HG03139 (cell line): ENCODE results near the gene MAGI2.

Experiments used
- ATAC-seq: cut with Tn5 transposase; IDR thresholded peaks from one replicate; pipeline ENCODE4 v1.9.1; 2021; ENCODE audit not compliant: unreplicated experiment

The MAGI2 gene

DNA sequence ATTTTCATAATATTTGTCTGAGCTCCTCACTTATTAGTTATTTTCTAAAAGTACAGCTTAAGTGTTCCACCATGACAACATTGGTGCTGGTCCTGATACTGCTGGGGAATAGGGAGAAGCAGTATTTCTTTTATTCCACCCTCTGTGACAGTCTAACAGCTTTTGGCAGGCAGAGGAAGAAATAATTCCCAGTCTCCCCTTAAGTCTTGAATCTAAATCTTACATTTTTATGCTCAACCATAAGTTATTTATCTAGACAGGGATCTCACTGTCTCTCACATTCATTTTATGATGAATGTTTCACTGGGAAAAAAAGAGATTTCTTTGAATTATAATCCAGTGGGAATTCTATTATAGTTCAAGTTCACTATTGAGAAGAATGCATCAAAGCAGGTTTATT, 71.5 kb downstream of the MAGI2 start:
- ATAC-seq: no peak

DNA sequence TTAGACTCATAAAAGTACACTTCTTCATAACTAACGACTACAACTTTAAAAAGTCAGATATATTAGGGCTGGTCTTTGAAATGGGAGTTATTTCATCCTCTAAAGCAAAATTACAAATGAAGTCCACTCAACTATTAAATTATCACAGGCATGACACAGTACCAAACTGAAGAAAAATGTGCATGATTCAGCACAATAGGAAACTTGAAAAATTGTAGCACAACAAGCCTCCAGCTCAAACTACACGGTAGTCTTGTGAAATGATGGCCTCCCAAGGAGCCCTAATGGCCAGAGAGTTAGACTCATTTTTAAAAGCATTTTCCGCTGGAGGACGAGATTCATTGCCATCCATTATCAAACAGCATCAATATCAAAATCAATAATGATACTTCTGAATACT, 76.4 kb downstream of the MAGI2 start:
- ATAC-seq: no peak

DNA sequence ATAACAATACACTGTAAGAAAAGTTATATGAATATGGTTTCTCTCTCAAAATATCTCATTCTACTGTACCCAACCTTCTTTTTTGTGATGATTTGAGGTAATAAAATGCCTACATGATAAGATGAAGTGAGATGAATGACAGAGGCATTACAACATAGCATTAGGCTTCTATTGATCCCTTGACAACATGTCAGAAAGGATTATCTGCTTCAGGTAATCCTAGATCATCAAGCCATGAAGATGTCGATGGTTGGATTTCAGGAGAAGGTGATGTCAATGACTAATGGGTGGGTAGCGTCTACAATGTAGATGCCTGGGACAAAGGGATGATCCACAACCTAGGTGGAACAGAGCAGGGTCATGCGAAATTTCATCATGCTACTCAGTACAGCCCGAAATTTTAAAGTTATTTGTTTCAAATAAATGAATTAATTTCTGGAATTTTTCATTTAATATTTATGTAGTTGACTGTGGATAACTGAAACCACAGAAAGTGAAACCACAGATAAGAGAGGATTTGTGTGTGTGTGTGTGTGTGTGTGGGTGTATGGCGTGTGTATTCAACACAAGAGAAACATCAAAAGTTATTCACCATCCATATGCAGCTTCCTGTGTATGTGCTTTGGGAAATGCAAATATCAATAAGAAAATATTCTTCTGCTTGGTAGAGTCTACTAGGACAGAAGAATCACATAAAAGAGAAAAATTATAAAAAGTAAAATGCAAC, 77.0 kb downstream of the MAGI2 start:
- no peak for ATAC-seq

DNA sequence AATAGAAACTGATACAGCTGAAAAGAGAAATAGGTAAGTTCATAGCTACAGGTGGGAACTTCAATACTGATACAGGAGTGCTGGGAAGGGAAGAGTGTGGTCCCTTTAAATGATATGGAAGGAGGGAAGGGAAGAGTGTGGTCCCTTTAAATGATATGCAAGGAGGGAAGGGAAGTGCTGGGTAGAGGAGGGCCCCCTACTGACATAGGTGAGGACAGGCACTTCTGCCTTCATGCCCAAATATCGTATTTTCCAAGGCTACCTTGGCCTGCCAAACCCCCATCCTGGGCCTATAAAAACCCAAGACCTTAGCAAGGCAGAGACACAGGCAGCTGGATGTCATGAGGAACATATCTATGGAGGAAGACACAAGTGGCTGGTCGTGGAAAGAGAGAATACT, 92.3 kb downstream of the MAGI2 start:
- ATAC-seq: no peak

DNA sequence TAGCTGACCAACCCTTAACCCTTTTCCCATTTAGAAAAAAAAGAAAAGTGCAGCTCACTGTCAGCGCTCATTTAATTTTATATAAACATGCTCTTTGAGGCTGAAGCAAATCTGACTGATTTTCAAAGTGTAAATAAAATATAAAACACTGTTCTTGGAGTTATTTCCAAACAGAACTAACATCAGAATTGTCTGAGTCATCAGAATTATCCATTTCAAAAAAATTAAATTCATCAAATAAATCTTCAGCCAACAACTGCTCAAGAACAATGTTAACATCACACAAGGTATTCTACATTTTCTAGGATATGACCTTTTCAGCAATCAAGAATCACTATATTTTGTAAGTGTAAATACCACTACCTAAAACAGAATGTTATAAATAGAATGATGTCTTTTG, 93.6 kb downstream of the MAGI2 start:
- ATAC-seq: no peak

DNA sequence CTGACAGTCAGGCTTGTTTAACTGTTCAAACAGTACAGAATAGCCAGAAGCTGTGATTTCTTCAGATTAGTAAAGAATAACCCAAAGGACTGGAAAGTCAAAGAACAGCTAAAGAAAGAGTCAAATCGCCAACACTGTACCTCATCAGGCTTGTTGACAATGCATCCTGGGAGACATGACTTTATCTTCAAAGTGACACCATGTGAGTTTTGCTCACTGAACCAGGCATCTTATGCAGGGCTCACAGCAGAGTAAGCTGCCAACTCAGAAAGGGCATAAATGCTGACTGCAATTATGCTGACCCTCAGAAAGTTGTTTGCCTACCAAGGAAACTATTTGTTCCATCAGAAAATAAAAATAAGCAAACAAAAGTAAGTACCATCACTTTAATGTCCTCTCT, 96.4 kb downstream of the MAGI2 start:
- ATAC-seq: no peak

DNA sequence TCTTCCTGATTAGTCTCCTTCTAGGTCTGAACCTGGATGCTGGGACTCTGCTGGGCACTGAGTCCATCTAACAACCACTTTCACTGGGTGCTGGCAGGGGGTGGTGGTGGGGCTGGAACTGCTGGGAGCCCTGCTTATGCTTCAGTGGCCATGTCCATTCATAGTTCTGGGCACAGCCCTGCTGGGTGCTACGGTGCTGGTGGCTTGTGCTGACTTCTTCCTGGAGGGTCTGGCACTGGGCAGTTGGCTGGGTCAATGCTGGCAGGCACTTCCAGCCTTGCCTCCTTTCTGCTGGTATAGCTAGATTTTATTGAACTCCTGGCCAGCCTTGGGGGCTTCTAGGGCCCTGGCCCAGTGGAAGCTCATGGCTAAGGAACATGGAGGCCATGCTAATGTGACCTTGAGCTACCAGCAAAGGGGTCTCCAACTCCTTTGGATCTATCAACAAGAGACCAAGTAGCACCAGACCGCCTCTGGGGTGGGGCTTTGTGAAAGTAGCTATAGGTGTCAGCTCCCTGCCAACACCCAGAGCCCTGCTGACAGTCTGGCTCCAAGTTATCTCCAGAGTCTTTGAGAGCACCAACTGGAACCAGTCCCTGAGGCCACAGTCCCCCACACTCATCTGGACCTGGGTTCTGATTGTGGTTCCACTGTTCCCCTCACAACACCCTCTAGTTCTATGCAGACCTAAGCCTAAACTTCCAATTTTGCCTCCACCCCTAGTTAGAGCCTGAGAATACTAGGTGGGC, 99.6 kb downstream of the MAGI2 start:
- ATAC-seq: no peak

DNA sequence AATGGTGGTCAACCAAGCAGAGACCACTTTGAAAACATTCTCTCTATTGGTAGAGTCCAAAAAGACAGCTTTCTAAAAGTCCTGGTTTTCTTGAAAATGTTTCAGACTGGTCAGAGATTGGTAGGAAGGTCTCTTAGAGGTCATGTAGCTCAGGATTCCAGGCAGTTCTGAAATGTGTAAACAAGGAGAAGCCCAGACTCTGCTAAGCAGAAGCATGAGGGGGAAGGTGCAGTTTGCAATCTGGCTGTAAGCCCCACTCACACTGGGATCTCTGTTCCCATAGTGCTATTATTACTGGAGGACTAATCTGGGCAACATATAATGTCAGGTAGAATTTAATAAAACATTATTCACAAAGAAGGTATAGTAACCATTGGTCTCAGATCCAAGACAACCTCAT, 101.1 kb downstream of the MAGI2 start:
- no peak for ATAC-seq

DNA sequence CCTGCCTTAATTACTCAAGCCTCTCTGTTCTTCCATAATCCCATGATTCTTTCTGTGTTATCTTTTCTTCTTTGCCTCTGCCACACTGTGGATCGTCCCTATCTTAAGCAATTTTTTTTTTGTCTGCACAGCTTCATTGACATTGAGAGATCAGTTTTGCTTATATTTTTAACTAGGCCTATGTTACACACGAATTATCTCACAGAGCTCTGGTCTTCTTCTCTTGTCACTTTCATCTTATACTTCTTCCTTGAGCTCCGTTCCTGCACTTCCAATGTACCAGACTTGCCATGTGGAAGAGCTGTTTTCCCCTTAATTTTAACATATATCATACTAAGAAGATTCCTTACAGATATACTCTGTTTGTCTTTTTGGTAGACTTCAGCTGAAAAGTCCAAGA, 106.1 kb downstream of the MAGI2 start:
- no peak for ATAC-seq

DNA sequence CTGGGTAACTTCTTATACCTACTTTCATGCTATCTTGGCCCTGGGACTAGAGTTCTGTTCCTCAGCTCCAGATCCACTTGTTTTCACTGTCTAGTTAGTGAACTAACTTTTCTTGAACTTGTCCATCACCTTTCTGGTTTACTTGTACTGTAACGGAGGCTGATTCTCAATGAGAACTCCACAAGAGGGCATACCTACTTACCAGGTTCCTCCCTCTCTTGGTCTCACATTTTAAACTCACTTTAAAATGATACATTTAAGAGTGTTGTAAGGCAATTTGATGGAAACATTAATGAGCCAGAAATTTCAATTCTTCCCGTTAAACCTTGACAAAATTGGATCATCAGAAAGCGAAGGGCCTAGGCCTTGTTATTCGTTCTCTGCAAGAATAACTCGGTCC, 111.6 kb downstream of the MAGI2 start:
- ATAC-seq: no peak

DNA sequence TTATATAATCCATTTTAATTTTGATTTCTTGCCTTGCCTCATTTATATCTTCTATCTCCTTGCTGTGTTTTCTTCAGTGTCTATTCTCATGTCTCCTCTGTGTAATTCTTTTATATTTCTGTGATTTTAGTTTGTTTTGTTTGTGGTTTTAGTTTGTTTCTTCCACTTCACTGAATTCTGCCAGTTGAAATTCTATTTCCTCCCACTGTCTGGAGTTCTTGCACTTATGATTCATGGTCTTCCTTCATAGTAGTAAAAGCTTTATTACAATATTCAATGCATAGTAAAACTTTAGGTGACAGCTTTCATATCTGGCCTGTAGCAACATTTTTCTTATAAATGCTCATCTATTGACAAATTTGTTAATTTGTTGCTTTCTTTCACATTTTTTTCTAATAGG, 113.3 kb downstream of the MAGI2 start:
- no peak for ATAC-seq

DNA sequence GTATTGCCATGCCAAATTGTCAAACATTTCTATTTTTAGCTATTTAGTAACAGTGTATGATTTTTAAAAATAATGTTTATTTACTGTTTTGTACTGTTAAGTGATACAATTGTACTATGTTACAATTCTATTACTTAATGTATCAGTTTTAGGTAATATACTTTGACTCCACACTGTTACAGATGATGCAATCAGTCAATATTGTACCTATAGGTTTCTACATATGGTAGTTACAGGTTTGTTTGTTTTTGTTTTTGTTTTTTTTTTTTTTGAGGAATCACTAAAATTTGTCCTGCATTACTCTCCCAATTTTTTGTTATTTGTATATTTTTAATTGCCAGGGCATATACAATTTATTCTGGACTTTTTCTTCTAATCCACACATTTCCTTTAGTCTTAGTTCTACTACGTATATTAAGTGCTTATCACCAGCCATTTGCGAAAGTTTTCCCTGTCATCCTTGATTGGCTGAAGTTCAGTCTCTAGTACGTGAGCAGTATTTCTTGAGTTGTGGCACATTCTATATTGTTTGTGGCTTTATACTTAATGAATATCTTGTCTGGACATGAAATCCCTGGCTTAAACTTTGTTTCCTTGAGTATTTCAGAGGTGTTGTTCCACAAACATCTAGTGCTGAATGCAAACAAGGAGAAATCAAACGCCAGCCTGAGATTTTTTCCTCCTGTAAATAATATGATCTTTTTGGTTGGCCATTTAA, 114.1 kb downstream of the MAGI2 start:
- no peak for ATAC-seq

DNA sequence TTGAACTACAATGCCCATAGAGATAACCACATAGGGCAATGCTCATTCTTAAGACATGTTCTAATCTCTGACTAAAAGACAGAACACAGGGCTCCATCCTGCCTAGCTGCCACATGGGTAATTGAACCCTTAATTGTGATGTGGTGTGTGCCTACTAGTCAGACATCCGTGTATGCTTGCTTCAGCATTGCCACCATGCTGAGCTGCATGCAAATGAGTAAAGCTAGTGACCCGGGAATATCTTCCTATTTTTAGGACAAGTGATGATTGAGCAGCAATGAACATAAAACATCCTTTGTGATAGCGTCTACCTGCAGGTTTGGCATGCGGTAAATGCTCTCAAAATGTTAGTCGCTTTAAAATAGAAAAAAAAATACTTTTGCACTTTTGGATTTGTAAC, 115.8 kb downstream of the MAGI2 start:
- ATAC-seq: no peak

DNA sequence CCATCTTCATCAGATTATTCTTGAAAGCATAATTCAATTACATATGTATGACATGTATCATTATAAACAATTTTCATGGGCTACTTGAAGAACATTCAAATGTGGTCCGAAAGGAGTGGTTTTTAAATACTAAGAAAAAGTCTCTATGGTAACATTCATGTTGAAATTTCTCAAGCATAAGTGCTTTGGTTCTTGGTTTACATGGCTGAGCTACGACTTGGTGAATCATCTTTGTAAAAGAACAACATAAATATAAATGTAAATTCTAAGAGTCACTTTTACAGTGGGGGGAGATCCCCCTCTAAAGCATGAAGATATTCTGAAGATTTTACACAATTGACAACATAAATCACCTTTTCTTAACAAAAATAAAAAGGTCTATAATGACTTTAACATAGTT, 118.6 kb downstream of the MAGI2 start:
- ATAC-seq: no peak

DNA sequence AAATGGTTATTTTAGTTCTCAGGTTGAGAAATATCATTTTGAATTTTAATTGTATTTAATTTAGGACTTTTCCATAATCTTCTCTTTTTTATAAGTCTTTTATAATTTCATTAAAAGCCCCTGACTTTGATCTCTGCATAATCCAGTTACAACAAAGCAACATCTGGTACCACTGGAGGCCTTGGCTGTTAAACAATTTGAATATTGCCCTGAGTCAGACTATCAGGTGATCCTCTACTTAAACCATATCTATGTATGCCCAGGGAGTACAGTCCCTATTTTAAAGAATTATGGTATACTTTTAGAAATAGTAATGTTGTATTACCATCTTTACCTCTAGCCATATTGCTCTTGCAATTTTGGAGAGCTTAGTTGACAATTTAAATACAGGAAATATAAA, 119.1 kb downstream of the MAGI2 start:
- ATAC-seq: no peak

DNA sequence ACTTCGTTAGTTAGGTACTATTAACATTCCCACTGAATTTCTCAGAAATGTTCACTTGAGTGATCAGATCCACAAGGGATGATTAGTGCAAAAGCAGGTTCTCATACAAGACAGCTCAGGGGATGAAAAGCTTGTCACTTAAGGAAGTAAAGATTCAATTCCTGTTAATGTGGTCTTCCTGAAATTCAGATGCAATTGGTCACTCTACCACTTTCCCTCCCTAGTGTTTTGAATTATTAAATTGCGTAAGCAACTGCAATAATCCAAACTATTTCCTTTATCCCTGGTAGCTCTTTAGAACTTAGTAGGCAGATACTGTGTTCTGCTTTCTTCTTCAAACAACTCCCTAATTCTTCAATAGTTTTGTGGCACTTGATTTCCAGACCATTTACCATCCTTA, 121.4 kb downstream of the MAGI2 start:
- ATAC-seq: no peak

DNA sequence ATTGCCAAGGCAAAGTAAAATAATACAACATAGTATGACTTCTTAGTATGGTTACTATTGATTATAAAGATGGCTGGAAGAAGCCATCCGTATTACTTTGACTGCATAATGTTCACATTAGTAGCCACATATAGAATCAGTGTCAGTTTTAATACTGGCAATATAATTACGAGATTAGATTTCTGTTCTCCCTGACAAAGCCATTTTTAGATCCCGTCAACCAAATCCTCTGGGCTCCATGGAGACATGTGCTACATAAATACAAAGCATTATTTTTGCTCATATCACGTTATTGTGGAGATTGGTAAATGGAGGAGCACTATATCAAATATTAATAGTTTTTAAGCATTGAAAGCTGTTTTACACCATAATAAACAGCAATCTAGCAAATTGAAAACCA, 124.0 kb downstream of the MAGI2 start:
- no peak for ATAC-seq

DNA sequence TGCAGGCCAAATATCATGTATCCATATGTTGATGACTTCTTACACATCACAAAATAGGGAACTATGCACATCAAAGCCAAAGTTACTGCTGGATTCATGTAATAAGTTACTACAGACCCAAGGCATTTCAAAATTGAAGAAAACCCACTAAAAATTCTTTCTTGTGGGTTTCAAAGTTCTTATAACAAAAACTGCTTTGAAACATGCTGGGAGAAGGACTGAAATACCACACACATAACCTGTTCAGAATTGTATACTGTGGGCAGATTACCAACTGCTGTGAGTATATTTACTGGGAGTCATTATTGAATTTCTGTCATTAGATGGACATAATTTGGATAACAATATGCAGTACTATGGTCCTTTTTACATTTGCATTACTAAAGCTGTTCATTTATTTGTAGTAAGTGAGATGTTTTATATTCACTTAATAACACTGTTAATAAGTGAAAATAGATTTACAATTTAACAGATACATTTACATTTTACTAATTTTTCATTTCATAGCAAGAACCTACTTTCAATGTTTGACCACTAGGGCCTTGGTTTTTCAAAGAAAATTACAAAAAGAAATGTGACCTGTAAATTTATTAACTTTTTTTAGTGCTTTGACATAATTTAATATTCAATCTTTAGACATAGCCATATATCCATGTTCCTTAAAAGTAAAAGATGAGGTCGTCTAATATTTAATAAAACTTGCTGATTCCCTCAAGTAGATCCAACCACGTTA, 132.6 kb downstream of the MAGI2 start:
- ATAC-seq: no peak

DNA sequence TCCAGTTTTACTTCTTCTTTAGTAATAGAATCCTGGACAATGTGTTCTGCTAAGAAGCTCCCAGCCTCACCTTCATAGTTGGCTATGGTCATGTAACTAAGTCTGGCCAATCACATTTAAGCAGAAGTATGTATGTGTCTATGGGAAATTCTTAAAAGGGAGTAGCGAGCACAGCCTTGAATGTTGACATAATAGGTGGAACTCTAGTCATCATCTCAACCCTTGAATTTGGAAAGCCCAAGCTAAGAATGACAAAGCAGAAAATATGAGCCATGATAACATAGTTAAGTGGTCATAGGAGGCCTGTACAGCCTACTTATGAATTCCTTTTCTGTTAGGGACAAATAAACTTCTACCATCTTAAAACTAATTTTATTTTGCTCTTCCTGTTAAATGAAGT, 134.1 kb downstream of the MAGI2 start:
- ATAC-seq: no peak

DNA sequence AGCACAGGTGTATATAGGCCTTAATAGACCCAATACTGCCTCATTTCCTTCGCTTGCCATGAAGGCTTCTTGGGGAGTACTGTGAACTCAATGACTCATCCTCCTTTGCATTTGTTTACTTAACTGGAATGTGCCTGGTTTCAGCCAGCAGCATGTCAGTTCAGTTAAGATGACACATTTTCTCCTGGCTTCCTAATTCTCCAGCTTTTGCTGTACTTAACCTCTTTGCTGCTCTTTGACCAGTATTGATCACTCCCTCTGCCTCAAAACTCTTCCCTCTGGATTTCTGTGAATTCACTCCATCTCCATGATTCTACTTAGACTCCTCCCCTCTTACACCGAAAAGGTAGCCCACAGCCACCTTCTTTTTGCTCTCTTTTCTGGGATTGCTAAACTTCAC, 135.7 kb downstream of the MAGI2 start:
- no peak for ATAC-seq

DNA sequence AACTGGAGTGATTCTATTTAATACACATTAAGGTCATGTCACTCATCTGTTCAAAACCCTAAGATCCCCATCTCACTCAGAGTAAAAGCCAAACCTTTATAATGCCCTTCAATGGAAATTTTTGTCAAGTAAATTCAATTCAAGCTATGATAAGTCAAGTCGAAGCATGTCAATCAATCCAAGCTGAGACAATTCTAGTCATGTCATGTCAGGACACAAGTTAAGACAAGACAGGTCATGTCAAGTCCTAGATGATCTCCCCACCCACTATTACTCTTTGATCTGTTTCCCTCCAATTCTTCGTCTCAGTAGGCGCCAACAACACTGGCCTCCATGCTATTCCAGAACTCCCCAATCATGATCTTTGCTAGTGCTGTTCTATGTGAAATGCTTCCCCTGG, 141.4 kb downstream of the MAGI2 start:
- ATAC-seq: no peak

DNA sequence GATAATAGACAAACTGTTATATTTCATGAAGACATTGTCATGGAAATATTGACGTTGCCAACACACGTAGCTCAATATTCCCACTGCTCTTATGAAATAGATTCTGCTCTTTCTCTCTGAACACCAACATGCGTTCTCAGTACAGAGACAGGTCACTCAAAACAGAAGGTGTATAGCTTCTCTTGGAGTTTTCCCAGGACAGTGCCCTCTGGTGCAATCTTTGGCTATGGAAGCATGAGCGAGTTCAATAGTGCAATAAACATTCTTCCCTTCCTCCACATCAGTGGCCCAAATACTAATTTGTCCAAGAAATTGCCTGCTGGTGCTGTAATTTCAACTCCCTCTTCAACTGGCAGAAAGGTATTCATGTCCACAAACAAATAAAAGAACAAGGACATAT, 145.3 kb downstream of the MAGI2 start:
- ATAC-seq: no peak
